Left renal cortex interstitium (tissue), 4 donors: ENCODE results near the gene STPG1. TPM values are rescaled to one million over a fixed set of nuclear protein-coding genes. Genes with fewer than 3 reads are reported as not detected.

Experiments used
- DNase-seq, 4 donors: peaks; one replicate each; pipeline ENCODE4 v3.0.0-alpha.2; 2013; ENCODE audit warnings: low read depth in 4 of 4, low spot score in 2 of 4, missing footprints in 1 of 4
- polyA plus RNA-seq, 4 donors: library from polyadenylated mRNA; unstranded; fragments of 120-200 nt; gene quantifications; one replicate each; pipeline ENCODE4 v1.2.1, GENCODE V29; 2013; ENCODE audit not compliant: insufficient read length in 4 of 4

Gene STPG1
- polyA plus RNA-seq, 4 donors: 10.7 to 13.7 (median 12.0) TPM

DNA sequence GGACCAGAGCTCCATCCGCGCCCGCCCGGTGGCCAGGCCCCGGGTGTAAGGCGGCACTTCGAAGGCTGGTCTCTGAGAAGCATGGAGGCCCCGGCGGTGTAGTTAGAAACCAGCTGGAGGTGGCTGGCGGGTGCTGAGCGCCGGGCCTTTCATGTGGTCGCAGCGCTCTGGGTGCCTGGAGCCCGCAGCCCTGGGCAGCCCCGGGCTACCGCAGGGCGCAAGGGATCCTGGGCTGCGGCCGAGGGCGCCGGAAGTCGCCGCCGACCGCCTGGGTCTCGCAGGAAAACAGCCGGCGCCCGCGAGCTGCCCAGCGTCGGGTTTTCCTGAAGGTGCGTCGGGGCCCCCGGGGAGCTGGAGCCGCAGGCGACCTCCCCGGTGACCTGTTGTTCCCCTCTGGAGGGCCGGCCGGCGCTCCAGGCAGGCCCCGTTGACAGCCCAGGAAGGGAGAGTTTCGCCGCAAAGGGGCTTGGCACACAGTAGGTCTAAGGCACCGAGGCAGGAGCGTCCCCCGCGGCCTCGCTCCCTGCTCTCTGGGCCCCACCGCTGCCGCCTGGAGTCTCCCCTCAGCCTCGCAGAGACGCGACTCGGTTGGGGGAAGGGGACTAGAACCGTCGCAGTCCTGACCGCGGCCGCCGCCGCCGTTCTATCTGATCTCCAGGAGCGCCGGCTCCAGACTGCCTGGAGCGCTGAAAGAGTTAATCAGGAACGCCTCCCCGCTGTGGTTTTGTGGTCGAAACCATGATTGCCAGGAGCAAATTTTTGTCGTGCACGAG is 91.7 kb downstream of the STPG1 start:
- peak in 2 of 4 donors; percentile 44 to 46 for DNase-seq

- DNase-seq: no peak
These were observed 92.5 kb downstream of the STPG1 start for GRCh38 chr1:24321126-24321525.

- no peak for DNase-seq
These were observed 93.6 kb downstream of the STPG1 start for GRCh38 chr1:24319962-24320361.

GRCh38 chr1:24319312-24319863 is 94.2 kb downstream of the STPG1 start, which contains the start of gene GRHL3:
GRHL3 (plus strand) TSS chr1:24319357; CDS start chr1:24319552, 195 bp downstream.
- DNase-seq: no peak

GRCh38 chr1:24318615-24319311 is 94.8 kb downstream of the STPG1 start:
- no peak for DNase-seq

GRCh38 chr1:24317956-24318614 is 95.5 kb downstream of the STPG1 start:
- no peak for DNase-seq

DNA sequence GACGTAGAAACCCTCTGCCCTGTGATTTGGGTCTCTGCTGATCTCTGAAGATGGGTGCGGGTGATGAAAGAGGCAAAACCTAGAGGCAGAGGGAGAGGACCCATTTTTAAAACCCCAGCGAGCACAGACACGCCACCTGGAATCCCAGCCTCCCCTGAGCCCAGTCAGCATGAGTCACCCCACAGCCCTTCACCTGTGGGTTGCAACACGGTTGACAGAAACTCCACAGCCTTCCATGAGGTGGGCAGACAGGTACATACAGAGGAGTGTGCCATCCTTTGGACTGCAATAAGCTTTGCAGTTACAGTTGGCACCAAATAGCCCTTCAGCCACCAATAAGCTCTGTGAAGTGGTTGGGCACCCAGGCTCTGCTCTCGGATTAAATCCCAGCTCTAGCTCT is 96.5 kb downstream of the STPG1 start:
- DNase-seq: no peak

DNA sequence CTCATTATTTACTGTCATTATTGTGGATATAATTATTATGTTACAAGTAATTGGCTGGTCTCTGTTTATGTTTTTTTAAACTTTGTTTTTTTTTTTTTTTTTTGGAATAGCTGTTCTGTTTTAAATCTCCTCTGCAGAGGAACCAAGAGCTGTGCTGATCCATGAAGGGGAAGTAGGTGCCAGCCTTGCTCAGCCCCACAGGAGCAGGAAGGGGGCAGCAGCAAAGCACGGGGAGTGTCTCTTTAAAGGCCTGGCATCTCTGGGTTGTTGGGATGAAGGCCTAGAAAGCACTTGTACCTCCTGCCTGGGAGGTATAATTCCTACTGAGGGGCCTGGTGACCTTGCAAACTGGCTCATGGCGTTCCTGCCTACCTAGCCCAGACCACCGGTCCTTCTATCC is 96.9 kb downstream of the STPG1 start:
- DNase-seq: no peak

- no peak for DNase-seq
These were observed 98.2 kb downstream of the STPG1 start for GRCh38 chr1:24315391-24315790.

- no peak for DNase-seq
These were observed 101.8 kb downstream of the STPG1 start for GRCh38 chr1:24311741-24312140.

- no peak for DNase-seq
These were observed 102.3 kb downstream of the STPG1 start for GRCh38 chr1:24311234-24311633.

- no peak for DNase-seq
These were observed 103.7 kb downstream of the STPG1 start for GRCh38 chr1:24309762-24310485.

- DNase-seq: no peak
These were observed 105.1 kb downstream of the STPG1 start for GRCh38 chr1:24308365-24309015.

Other genes starting within 250 kb of the STPG1 start
- 1 to 10 TPM; 3.9 to 6.9 (median 5.2) TPM for gene IFNLR1, start 226.5 kb downstream of the STPG1 start, polyA plus RNA-seq
- 1 to 10 TPM; 2.7 to 6.1 (median 4.5) TPM for gene GRHL3, start 94.4 kb downstream of the STPG1 start, polyA plus RNA-seq
- gene NIPAL3, start 2.0 kb upstream of the STPG1 start, polyA plus RNA-seq: 10 to 100 TPM; 20.4 to 22.7 (median 21.2) TPM
- 10 to 100 TPM in 2 of 4 donors, 1 to 10 TPM in 2; 8.2 to 11.5 (median 9.4) TPM for gene RCAN3, start 89.1 kb upstream of the STPG1 start, polyA plus RNA-seq
- under 1 TPM; 0.66 to 0.96 (median 0.79) TPM for gene NCMAP, start 142.3 kb upstream of the STPG1 start, polyA plus RNA-seq
- 100 to 1,000 TPM in 3 of 4 donors, 10 to 100 TPM in 1; 96.0 to 193 (median 143) TPM for gene SRRM1, start 229.5 kb upstream of the STPG1 start, polyA plus RNA-seq